Cardiac fibroblast (primary cell): Measurements from ENCODE around the gene SLC5A1.

Experiments
- DNase-seq, 2 donors: peaks; one replicate each; pipeline versions ENCODE4 v3.0.0 to v3.0.0-alpha.2; 2010; ENCODE audit warnings: low read depth in 2 of 2
- H3K4me3 ChIP-seq, 2 donors: replicated peaks in 1 of 2; 1 replicate in 1 of 2; 2 replicates in 1 of 2; pipeline ENCODE4 v1.5.1; 2011; ENCODE audit warnings: low read depth in 2 of 2, low read length in 2 of 2, mild to moderate bottlenecking in 2 of 2, moderate library complexity in 1 of 2
- CTCF ChIP-seq: IDR thresholded peaks from one replicate; pipeline ENCODE4 v1.5.1; 2011; ENCODE audit warnings: low read depth, mild to moderate bottlenecking, low read length, inconsistent platforms

SLC5A1 gene

DNA sequence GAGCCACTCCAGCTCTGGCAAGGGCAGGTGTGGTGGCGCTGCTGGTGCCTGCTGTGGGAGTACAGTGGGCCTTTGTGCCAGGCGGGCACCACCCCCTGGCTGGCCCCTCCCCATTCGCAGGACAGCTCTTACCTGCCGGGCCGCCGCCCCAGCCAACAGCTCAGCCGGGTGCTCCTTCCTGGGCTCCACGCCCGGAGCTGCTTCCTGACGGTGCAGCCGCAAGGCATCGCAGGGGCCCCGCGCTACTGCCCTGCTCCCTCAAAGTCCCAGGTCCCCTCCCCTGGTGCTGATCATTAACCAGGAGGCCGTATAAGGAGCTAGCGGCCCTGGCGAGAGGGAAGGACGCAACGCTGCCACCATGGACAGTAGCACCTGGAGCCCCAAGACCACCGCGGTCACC lies at the start of gene SLC5A1:
Gene SLC5A1 (plus strand): TSS at position 338 of the 400 bp plus-strand sequence. CDS start 21 bp downstream, at position 359.
- no peak for TF ChIP-seq CTCF
- DNase-seq, result no peak
- no peak within 1 kb of the TSS for H3K4me3 ChIP-seq

DNA sequence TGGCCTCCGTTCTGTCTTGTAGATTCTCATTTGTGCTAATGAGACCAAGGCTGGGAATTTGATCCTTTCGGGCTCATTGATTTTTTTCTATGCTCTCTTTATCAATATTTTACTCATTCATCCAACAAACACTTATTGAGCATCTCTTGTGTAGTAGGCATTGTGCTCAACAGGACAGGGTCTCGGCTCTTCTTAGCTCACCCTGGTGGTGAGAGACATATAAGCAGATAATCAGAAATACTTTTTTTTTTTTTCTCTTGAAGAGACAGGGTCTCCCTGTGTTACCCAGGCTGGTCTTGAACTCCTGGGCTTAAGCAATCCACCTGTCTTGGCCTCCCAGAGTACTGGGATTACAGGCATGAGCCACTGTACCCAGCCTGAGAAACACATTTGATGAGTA lies 48.0 kb upstream of the SLC5A1 start:
- H3K4me3 ChIP-seq, result no peak overlapping the region
- TF ChIP-seq CTCF, result peak; percentile 13
- no peak for DNase-seq

- no peak for DNase-seq
- no peak overlapping the region for H3K4me3 ChIP-seq
- TF ChIP-seq CTCF, result no peak
Observed at GRCh38 chr22:31995807-31996206, 47.3 kb upstream of the SLC5A1 start.

DNA sequence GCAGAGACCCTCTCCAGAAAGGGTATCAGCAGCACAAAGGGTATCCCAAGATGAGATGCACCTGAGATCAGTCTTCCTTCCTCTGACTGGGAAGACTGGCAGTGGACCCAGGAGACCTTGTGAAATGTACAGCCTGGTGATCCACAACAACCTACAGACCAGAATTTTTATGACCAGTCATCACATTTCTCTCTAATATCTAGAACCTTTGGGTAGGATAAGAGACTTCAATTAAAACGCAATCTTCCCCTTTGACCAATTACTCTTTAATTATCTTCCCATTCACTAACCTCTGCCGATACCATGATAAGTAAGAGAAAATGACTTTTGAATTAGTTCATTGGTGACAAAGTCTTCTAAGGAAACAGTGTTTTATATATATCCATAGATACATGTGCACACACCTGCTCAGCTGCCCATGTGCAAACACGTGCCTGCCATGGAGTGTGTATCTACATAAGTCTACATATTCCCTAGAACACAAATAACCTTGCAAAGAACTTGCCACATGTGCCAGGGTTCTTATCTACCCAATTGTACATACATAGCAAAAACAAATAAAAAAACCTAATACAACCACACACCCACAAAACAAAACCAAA lies 44.2 kb upstream of the SLC5A1 start:
- no peak overlapping the region for H3K4me3 ChIP-seq
- no peak for DNase-seq
- no peak for TF ChIP-seq CTCF

- TF ChIP-seq CTCF, result no peak
- DNase-seq, result no peak
Observed at GRCh38 chr22:32000181-32000580, 42.9 kb upstream of the SLC5A1 start.

DNA sequence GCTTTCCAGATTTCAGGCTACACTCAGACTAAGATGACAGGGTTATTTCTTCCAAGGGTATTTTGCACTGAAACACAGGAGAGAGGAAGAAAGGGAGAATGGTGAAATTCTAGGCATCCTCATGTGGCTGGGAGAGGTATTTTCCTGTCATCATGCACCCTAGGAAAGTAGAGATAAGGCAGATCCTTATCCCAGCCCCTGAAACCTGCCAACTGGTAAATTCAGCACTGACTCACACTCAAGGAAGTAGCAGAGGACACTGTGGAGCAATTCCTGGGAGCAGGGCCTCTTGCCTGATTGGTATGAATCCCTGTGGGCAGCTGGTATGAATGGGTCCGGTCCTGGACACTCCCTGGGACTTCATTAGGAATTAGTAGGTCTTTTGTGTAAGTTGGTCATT lies 37.6 kb upstream of the SLC5A1 start:
- H3K4me3 ChIP-seq, result no peak overlapping the region
- DNase-seq, result peak; percentile 26 to 32
- no peak for TF ChIP-seq CTCF

More at GRCh38 chr22:32000181-32000580, 42.9 kb upstream of the SLC5A1 start:
- no peak overlapping the region for H3K4me3 ChIP-seq

GRCh38 chr22:32013200-32013599 lies 29.9 kb upstream of the SLC5A1 start:
- no peak for DNase-seq
- no peak for TF ChIP-seq CTCF
- H3K4me3 ChIP-seq, result no peak overlapping the region
